ENCODE data around the gene CCL14. TPM values are rescaled to one million over a fixed set of nuclear protein-coding genes. Genes with fewer than 3 reads are reported as not detected.
A peak's percentile ranks its signal among the peaks of the same experiment; 100 is the strongest.

The CCL14 gene
- total RNA-seq, 1 experiment from 2014 or later, result not detected

- no peak within 1 kb of the TSS for H3K4me3 ChIP-seq (ENCODE audit: low read depth, low read length)
- H3K27ac Mint-ChIP-seq (ENCODE audit: unreplicated experiment), result peak within 1 kb of the TSS; percentile 73
- H3K9me3 Mint-ChIP-seq (ENCODE audit: unreplicated experiment), result no peaks in the 10 kb centered on the region
- H3K4me1 Mint-ChIP-seq (ENCODE audit: low read depth, unreplicated experiment), result peaks cover 18% of the 10 kb centered on the region
- POLR2A ChIA-PET, result no interaction called here
- no peaks in the 10 kb centered on the region for H3K27me3 ChIP-seq (replicated peaks; ENCODE audit: control insufficient read depth, insufficient read depth, low read length)
- CTCF ChIA-PET, result interaction anchor here (0.6 to 1.4 kb wide), 2 partner anchors 23 to 32 kb away, joined by 3 read pairs; no protein-coding TSS in a partner anchor
- peak within 1 kb of the TSS; percentile 38 for H3K4me3 Mint-ChIP-seq (ENCODE audit: unreplicated experiment)
- peaks cover 21% of the 10 kb centered on the region for H3K4me1 ChIP-seq
- no peaks in the 10 kb centered on the region for H3K9me3 ChIP-seq
- DNase-seq, result no peak
- no peak for TF ChIP-seq CTCF (IDR thresholded peaks at IDR 0.05; ENCODE audit: insufficient read depth in 1 of 2, low read depth in 1 of 2, low read length in 1 of 2, severe bottlenecking in 1 of 2, unreplicated experiment in 1 of 2)
- H3K36me3 Mint-ChIP-seq (ENCODE audit: insufficient read depth, unreplicated experiment), result no peaks in the 10 kb centered on the region
- no peaks in the 10 kb centered on the region for H3K27me3 Mint-ChIP-seq (ENCODE audit: insufficient read depth, unreplicated experiment)
- intact Hi-C loops (cut with micrococcal nuclease; ENCODE audit: unreplicated experiment), result no loop called here
- no TSS peak for BruUV-seq (replicated peaks)
- no peaks in the 10 kb centered on the region for H3K36me3 ChIP-seq (ENCODE audit: control insufficient read depth, insufficient read depth, low read length)
Observed at GRCh38 chr17:36001110-36001771, 14.7 kb upstream of the CCL14 start, which contains the start of gene CCL15. Gene CCL15, minus strand, starts transcription at chr17:36001553. Its CDS starts 61 bp downstream, at chr17:36001492.

GRCh38 chr17:36000732-36001109 lies 14.2 kb upstream of the CCL14 start:
- peak overlapping the region; percentile 38 for H3K4me3 Mint-ChIP-seq (ENCODE audit: unreplicated experiment)
- H3K4me3 ChIP-seq (ENCODE audit: low read depth, low read length), result no peak overlapping the region
- no TSS peak for BruUV-seq (replicated peaks)
- TF ChIP-seq CTCF (IDR thresholded peaks at IDR 0.05; ENCODE audit: insufficient read depth in 1 of 2, low read depth in 1 of 2, low read length in 1 of 2, severe bottlenecking in 1 of 2, unreplicated experiment in 1 of 2), result no peak
- peaks cover 21% of the 10 kb centered on the region for H3K4me1 ChIP-seq
- no peaks in the 10 kb centered on the region for H3K27me3 ChIP-seq (replicated peaks; ENCODE audit: control insufficient read depth, insufficient read depth, low read length)
- peak in 1 of 2 experiments; percentile 29 for DNase-seq
- POLR2A ChIA-PET, result no interaction called here
- no peaks in the 10 kb centered on the region for H3K36me3 Mint-ChIP-seq (ENCODE audit: insufficient read depth, unreplicated experiment)
- CTCF ChIA-PET, result interaction anchor here (0.7 to 1.4 kb wide), 2 partner anchors 31 to 36 kb away, joined by 3 to 4 read pairs; no protein-coding TSS in a partner anchor
- H3K9me3 ChIP-seq, result no peaks in the 10 kb centered on the region
- H3K36me3 ChIP-seq (ENCODE audit: control insufficient read depth, insufficient read depth, low read length), result no peaks in the 10 kb centered on the region
- no peaks in the 10 kb centered on the region for H3K27me3 Mint-ChIP-seq (ENCODE audit: insufficient read depth, unreplicated experiment)
- H3K9me3 Mint-ChIP-seq (ENCODE audit: unreplicated experiment), result no peaks in the 10 kb centered on the region
- peak overlapping the region; percentile 73 for H3K27ac Mint-ChIP-seq (ENCODE audit: unreplicated experiment)
- intact Hi-C loops (cut with micrococcal nuclease; ENCODE audit: unreplicated experiment), result no loop called here
- H3K4me1 Mint-ChIP-seq (ENCODE audit: low read depth, unreplicated experiment), result peaks cover 18% of the 10 kb centered on the region

GRCh38 chr17:35998756-35999155 lies 12.2 kb upstream of the CCL14 start:
- BruUV-seq (replicated peaks), result no TSS peak
- H3K27me3 ChIP-seq (replicated peaks; ENCODE audit: control insufficient read depth, insufficient read depth, low read length), result no peaks in the 10 kb centered on the region
- Mint-ChIP-seq H3K4me3 (ENCODE audit: unreplicated experiment) (no peak overlapping the region), H3K27me3 (ENCODE audit: insufficient read depth, unreplicated experiment) (no peaks in the 10 kb centered on the region), H3K4me1 (ENCODE audit: low read depth, unreplicated experiment) (peaks cover 18% of the 10 kb centered on the region), H3K9me3 (ENCODE audit: unreplicated experiment) (no peaks in the 10 kb centered on the region), H3K36me3 (ENCODE audit: insufficient read depth, unreplicated experiment) (no peaks in the 10 kb centered on the region), H3K27ac (ENCODE audit: unreplicated experiment) (no peak overlapping the region)
- no peaks in the 10 kb centered on the region for H3K9me3 ChIP-seq
- H3K4me3 ChIP-seq (ENCODE audit: low read depth, low read length), result no peak overlapping the region
- ChIA-PET CTCF (no interaction called here), POLR2A (no interaction called here)
- no peak for DNase-seq
- no peaks in the 10 kb centered on the region for H3K36me3 ChIP-seq (ENCODE audit: control insufficient read depth, insufficient read depth, low read length)
- intact Hi-C loops (cut with micrococcal nuclease; ENCODE audit: unreplicated experiment), result no loop called here
- peaks cover 21% of the 10 kb centered on the region for H3K4me1 ChIP-seq
- TF ChIP-seq CTCF (IDR thresholded peaks at IDR 0.05; ENCODE audit: insufficient read depth in 1 of 2, low read depth in 1 of 2, low read length in 1 of 2, severe bottlenecking in 1 of 2, unreplicated experiment in 1 of 2), result no peak

All from Caco-2 (cell line).